MCF 10A (cell line): ENCODE data around the gene CACNA2D4. TPM values are rescaled to one million over a fixed set of nuclear protein-coding genes. Genes with fewer than 3 reads are reported as not detected.

ENCODE experiments used
- BruUV-seq: library from RNA; stranded (reverse); fragments of 400-500 nt; replicated peaks from 2 replicates; lab custom pipeline; 2021; lab: Mats Ljungman, UMichigan
- CTCF ChIA-PET: fragments of 300-600 bp; sonication (Branson Sonifier 250); formaldehyde crosslinking; extraction: SDS; loops from one replicate; lab custom pipeline; 2021; ENCODE audit warnings: antibody characterized with exemption, inconsistent platforms; lab: Yijun Ruan, JAX
- POLR2A ChIA-PET: fragments of 300-600, 350-650 bp; sonication (Branson Sonifier 250); formaldehyde crosslinking; extraction: SDS; loops from one replicate; lab custom pipeline; 2020; ENCODE audit warnings: antibody characterized with exemption, inconsistent platforms; lab: Yijun Ruan, JAX
- DNase-seq: peaks from one replicate; pipeline ENCODE4 v3.0.0-alpha.2; 2018; ENCODE audit not compliant: unreplicated experiment
- H3K27ac Mint-ChIP-seq: one replicate; pipeline ENCODE4 v1.8.0; 2022; ENCODE audit warnings: mild to moderate bottlenecking, low read depth, mixed read lengths; ENCODE audit not compliant: unreplicated experiment
- H3K27me3 Mint-ChIP-seq: one replicate; pipeline ENCODE4 v1.8.0; 2022; ENCODE audit warnings: mixed read lengths; ENCODE audit not compliant: insufficient read depth, unreplicated experiment
- H3K36me3 Mint-ChIP-seq: one replicate; pipeline ENCODE4 v1.8.0; 2022; ENCODE audit warnings: mild to moderate bottlenecking, moderate library complexity, mixed read lengths; ENCODE audit not compliant: insufficient read depth, unreplicated experiment
- H3K4me1 Mint-ChIP-seq: one replicate; pipeline ENCODE4 v1.8.0; 2022; ENCODE audit warnings: mixed read lengths; ENCODE audit not compliant: insufficient read depth, unreplicated experiment
- H3K4me3 Mint-ChIP-seq: one replicate; pipeline ENCODE4 v1.8.0; 2022; ENCODE audit warnings: mild to moderate bottlenecking, moderate library complexity, mixed read lengths; ENCODE audit not compliant: unreplicated experiment
- H3K9me3 Mint-ChIP-seq: one replicate; pipeline ENCODE4 v1.8.0; 2022; ENCODE audit warnings: mixed read lengths; ENCODE audit not compliant: unreplicated experiment
- CTCF ChIP-seq: fragments of 200-600 bp; IDR thresholded peaks from one replicate; pipeline ENCODE4 v1.8.0; 2022; ENCODE audit warnings: antibody characterized with exemption, mild to moderate bottlenecking; ENCODE audit not compliant: unreplicated experiment
- intact Hi-C: fragments of 100-400 bp; cut with micrococcal nuclease; formaldehyde crosslinking; loops from 2 replicates; pipeline ENCODE4 v1.14.1; 2022
- total RNA-seq: library from RNA; stranded (reverse); gene quantifications from 2 replicates; pipeline ENCODE4 v1.2.3, GENCODE V29; 2022

Gene CACNA2D4
- total RNA-seq, 1 experiment from 2014 or later = not detected

GRCh38 chr12:1885599-1886245 is 32.7 kb downstream of the CACNA2D4 start:
- Mint-ChIP-seq H3K36me3 (no peaks in the 10 kb centered on the region), H3K4me1 (no peaks in the 10 kb centered on the region), H3K4me3 (no peak overlapping the region), H3K9me3 (no peaks in the 10 kb centered on the region), H3K27ac (no peak overlapping the region), H3K27me3 (peaks cover 63% of the 10 kb centered on the region)
- ChIA-PET CTCF (interaction anchor here (0.6 to 0.8 kb wide), 3 partner anchors 9 to 1087 kb away, joined by 3 read pairs; no protein-coding TSS in a partner anchor), POLR2A (no interaction called here)
- no peak for DNase-seq
- BruUV-seq = no TSS peak
- no peak for TF ChIP-seq CTCF
- intact Hi-C loops = no loop called here

GRCh38 chr12:1885082-1885596 is 33.3 kb downstream of the CACNA2D4 start:
- ChIA-PET POLR2A (no interaction called here), CTCF (interaction anchor here (0.7 kb wide), 1 partner anchor 22 kb away, joined by 3 read pairs; no protein-coding TSS in a partner anchor)
- TF ChIP-seq CTCF = no peak
- no peak overlapping the region for H3K4me3 Mint-ChIP-seq
- no peaks in the 10 kb centered on the region for H3K36me3 Mint-ChIP-seq
- no peaks in the 10 kb centered on the region for H3K4me1 Mint-ChIP-seq
- DNase-seq = no peak
- intact Hi-C loops = no loop called here
- H3K27ac Mint-ChIP-seq = no peak overlapping the region
- H3K9me3 Mint-ChIP-seq = no peaks in the 10 kb centered on the region
- BruUV-seq = no TSS peak
- H3K27me3 Mint-ChIP-seq = peaks cover 69% of the 10 kb centered on the region

GRCh38 chr12:1884651-1885050 is 33.8 kb downstream of the CACNA2D4 start:
- no TSS peak for BruUV-seq
- H3K36me3 Mint-ChIP-seq = no peaks in the 10 kb centered on the region
- POLR2A ChIA-PET = no interaction called here
- no peaks in the 10 kb centered on the region for H3K9me3 Mint-ChIP-seq
- H3K4me1 Mint-ChIP-seq = no peaks in the 10 kb centered on the region
- no peak overlapping the region for H3K27ac Mint-ChIP-seq
- no peak for DNase-seq
- CTCF ChIA-PET = interaction anchor here (0.7 kb wide), 1 partner anchor 22 kb away, joined by 3 read pairs; no protein-coding TSS in a partner anchor
- no peak overlapping the region for H3K4me3 Mint-ChIP-seq
- no peak for TF ChIP-seq CTCF
- intact Hi-C loops = no loop called here
- peaks cover 71% of the 10 kb centered on the region for H3K27me3 Mint-ChIP-seq

GRCh38 chr12:1883513-1883912 is 34.9 kb downstream of the CACNA2D4 start:
- TF ChIP-seq CTCF = no peak
- ChIA-PET POLR2A (no interaction called here), CTCF (no interaction called here)
- Mint-ChIP-seq H3K4me1 (no peaks in the 10 kb centered on the region), H3K4me3 (no peak overlapping the region), H3K27ac (no peak overlapping the region), H3K27me3 (peaks cover 59% of the 10 kb centered on the region), H3K36me3 (no peaks in the 10 kb centered on the region), H3K9me3 (no peaks in the 10 kb centered on the region)
- no peak for DNase-seq
- intact Hi-C loops = no loop called here
- BruUV-seq = no TSS peak
